NCI-H2081 treated with DMSO at 0.1 percent for 48 hours (cell line): ENCODE results near the gene CELSR1.
"Not testable (repeated sequence)": the region's sequence is repeated elsewhere in the genome, so short reads cannot be mapped to it uniquely, and the experiment has no call there.

Source experiments
- DNase-seq: peaks from one replicate; lab custom pipeline; 2025; lab: John Stamatoyannopoulos, UW

CELSR1 gene

DNA sequence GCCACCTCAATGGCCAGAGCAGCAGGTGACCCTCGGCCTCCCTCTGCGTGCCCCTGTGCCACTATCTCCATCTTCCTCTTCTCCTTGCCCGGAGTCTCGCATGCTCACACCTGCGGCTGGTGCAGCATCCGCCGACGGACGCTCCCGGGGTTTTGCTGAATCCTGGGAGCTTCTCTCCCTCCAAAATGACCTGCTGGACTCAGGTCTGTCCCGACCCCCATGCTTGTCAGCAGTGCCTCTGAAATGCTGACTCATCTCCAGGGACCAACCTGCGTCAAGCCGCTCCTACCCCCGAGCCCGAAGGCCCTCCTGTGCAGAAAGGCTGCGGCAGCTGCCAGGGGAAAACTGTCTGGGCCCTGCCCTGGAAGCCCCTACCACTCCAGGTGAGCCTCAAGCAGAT, 58.4 kb downstream of the CELSR1 start:
- no peak for DNase-seq

DNA sequence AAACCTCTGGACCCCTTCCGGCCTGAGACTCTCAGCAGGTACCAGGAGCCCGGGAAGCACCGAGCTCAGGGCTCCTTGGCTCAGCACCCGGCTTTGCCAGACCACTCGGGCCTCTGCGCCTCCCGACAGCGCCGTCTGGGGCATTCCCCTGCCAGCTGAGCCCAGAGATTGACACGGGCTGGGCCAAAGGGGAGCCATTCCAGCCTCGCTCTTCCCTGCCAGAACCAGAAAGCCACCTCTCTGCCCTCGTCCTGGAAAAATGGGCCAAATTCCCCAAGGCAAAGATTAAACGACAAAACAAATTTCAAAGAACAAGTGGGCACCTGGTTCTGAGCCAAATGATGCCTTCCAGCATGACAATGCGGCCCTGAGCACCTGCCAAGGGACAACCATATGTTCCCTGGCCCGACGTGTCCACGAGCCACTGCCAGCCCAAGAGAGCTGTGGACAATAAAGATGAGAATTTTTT, 59.3 kb downstream of the CELSR1 start:
- DNase-seq: no peak

DNA sequence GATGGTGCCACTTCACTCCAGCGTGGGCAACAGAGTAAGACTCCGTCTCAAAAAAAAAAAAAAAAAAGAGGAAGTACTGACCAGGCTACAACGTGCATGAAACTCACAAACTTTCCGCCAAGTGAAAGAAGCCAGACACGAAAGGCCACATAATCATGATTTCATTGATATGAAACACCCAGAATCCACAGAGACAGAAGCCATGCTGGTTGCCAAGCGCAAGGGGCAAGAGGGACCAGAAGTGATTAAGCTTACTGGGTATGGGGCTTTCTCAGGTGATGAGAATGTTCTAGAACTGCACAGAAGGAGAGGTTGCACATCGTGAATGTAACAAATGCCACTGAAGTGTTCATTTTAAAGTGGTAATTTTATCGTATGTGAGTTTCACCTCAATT, 60.9 kb downstream of the CELSR1 start:
- DNase-seq: no peak

DNA sequence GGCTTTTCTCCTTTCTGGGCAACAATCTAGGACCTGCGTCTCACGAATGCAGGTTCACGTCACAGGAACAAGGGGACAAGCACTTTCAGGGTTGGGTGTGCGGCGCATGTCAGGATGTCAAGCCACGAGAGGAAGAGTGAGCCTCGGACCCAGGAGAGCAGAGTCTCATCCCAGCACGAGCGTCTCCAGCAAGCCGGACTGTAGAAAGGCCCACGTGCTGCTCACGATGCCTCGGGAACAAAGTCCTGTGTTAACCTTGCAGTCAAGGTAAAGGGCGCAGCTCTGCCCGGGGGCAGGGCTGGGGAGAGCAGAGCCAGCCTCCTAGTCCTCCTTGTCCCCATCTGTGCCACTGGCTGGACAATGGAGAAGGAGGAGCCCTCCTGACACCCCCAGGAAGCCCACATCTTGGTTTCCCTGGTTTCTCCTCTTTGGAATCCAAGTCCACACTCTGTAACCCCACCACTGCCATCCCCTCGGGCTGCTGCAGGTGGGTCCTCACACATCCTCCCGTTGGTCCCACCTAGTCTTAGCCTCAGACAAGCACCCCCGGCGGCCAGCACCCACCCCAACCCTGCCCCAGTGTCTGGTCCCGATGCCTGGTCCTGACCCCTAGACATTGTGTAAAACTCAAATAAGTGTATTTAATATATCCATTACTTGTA, 63.4 kb downstream of the CELSR1 start:
- no peak for DNase-seq

DNA sequence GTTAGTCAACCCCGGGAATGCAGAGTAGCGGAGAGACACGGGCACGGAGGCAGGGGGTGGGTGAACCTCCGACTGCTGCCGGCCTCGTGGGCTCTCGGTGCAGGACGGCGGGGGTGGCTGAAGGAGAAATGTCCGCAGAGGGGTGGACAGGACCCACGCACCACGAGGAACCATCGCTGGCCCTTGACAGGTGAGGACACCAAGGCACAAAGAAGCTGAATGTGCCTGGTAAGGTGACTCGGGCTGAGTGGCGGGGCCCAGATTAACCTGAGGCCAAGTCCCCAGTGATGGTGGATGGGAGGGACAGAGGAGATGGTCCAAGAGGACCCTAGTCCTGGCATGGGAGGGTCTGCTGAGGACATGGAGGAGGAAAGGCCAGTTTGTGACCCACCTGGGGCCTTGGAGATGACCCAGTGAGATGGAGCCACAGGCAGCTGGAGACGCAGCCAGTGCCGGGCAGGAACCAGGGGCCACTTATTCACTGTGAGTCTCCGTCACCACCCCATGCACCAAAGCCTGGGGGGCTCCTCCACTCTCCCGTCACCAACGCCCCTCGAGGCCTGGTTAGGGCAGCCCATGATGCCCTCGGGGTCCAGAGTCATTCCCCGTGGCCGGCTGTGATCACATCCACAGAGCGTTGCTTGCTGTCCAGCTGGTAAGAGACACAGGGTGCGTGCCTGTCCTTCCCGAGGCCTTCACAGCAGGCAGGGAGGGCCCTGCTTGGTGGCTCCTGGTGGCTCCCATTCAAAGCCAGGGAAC, 64.2 kb downstream of the CELSR1 start:
- no peak for DNase-seq

- no peak for DNase-seq
Measured at GRCh38 chr22:46472722-46473016, 64.8 kb downstream of the CELSR1 start.

- no peak for DNase-seq
Measured at GRCh38 chr22:46471901-46472721, 65.3 kb downstream of the CELSR1 start.

GRCh38 chr22:46471330-46471729, 66.1 kb downstream of the CELSR1 start:
- DNase-seq: not testable (repeated sequence)

- DNase-seq: no peak
Measured at GRCh38 chr22:46469711-46470110, 67.7 kb downstream of the CELSR1 start.

GRCh38 chr22:46467006-46467405, 70.4 kb downstream of the CELSR1 start:
- no peak for DNase-seq

GRCh38 chr22:46466255-46466676, 71.2 kb downstream of the CELSR1 start:
- no peak for DNase-seq

GRCh38 chr22:46465793-46466192, 71.6 kb downstream of the CELSR1 start:
- DNase-seq: no peak

DNA sequence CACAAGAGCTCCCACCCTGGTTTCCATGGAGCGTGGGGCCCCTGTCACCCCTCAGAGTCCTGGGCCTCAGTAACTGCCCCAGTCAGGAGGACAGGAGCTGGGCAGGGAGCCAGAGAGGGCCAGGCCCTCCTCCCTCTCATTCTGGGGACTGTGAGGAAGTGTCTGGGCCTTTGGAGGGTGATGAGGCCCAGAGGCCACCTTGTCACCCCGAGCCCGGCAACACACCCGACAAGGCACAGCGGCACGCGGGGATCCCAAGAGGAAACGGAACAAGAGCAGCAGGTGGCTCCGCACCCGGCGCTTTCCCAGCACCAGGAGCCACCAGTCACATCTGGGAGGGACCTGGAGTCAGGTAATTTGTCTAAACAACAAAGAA, 72.1 kb downstream of the CELSR1 start:
- no peak for DNase-seq

DNA sequence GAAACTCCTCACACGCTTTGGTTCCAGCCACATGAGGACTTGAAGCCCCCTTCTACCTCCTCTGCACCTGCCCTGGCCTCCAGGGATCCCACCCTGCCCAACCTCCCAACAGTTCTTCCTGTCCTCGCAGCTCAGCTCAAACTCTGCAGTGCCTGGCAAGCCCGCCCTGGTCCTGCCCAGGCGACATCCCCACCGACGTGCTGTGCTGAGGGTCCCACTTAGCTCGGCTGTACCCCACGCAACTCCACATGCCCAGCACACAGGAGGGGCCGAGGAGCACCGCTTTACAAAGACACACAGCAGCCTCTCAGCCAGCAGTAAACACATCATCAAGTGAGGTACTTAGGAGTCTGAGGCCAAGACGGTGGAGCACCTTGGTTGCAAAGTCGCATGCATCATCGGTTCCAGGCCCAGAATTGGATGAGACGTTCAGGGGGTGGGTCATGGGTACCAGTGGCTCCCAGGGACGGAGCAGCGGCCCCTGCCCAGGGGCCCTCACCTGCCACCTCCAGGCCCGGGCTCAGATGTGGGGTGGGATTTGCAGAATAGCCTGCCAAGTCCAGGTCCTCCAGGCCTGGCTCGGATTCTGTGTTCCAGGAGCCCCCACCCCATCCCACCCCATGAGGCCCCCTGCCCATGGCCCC, 72.6 kb downstream of the CELSR1 start:
- DNase-seq: no peak

GRCh38 chr22:46464296-46464695, 73.1 kb downstream of the CELSR1 start:
- no peak for DNase-seq

DNA sequence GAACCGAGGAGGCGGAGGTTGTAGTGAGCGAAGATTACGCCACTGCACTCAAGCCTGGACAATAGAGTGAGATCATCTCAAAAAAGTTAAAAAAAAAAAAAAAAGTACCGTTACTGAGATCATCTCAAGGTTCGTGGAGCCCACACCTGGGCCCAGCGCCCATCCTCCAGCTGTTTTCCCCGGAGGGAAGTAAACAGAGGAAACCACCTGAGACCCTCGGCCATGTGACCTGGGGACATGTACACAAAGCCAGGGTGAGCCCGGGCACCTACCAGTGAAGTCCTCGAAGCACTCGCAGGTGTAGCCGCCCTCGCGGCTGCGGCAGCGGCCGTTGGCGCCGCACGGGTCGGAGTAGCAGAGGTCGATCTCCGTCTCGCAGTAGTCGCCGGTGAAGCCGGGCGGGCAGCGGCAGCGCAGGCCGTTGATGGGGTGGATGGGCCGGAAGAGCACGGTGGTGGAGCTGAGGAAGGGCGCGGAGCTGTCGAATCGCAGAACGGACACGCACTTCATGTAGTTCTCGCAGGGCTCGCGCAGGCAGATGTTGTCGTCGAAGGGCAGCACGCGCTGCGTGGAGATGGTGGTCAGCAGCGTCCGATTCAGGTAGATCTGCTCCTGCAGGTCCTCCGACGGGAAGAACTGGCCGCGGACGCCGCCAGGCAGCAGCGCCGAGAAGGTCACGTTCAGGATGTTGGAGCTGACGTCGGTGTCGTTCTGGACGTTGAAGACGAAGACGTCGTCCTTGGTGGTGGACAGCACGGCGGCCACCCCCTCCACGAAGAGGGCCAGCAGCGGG, 73.8 kb downstream of the CELSR1 start:
- no peak for DNase-seq

- DNase-seq: no peak
Measured at GRCh38 chr22:46462726-46463371, 74.6 kb downstream of the CELSR1 start.

DNA sequence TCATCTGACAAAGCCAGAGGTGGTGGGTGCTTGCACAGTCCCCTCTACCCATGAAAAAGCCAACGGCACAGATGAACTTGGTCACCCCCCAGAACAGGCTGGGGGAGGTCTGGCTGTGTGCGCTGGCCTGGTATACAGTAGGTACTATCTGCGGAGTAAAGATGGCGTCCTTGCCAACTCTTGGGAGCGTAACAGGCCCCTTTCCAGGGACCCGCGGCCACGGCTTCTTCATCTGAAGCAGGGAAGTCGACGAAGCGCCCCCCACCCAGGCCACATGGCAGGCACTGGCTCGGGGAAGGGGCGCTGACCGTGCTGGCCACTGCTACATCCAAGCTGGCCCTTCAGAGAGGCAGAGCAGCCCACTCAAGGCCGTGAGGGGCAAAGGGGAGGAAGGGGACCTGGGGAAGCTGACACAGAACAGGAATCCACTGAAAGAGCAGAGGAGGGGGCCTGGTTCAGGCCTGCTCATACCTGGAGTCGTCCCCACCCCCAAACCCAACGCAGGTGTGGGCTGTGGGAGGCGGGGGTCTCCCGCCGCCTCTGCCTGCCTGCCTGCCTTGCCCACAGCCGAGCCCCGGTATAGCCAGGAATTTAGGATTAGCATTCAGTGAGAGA, 75.7 kb downstream of the CELSR1 start:
- DNase-seq: no peak

DNA sequence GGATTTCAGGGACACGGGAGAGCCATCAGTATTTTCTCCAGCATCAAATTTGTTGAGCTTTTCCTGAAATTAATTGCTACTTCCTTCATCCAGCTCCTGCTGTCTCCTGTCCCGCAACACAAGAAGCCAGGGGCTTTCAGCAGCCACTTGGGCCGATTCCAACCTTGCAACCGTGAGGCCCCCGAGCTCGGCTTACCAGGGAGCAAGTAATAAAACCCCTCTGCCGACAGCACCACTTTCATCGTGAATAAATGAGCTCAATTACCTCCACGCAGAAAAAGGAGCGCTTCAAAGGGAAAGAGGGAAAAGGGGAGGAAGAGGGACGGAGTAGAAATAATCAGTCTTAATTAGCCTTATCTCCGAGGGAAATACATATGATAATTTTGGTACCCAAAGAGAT, 76.6 kb downstream of the CELSR1 start:
- no peak for DNase-seq

DNA sequence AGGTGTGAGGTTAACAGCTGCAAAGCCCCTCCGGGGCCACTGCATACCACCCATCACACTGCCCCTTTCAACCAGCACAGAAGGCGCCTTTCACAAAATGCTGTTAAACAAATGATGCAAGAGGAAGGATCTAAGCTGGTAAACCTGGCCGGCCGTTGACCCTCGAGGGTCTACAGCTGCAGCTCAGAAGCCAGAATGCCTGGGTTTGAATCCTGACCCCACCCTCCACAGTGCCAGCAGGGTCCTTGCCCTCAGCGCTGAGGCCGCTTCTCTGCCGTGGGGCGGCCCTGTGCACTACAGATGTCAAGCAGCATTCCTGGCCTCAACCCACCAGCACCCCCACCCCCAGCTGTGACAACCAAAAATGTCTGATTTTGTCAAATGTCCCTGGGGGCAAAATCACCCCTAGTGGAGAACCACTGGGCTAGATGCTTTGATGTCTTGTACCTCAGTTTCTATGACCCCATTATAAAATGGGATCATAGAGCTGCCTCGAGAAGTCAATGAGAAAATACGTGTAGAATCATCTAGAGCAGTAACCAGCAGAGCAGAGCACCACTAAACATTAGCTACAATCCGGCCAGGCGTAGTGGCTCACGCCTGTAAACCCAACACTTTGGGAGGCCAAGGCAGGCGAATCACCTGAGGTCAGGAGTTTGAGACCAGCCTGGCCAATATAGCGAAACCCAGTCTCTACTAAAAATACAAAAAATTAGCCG, 77.9 kb downstream of the CELSR1 start:
- DNase-seq: no peak
